ENCODE data around the gene SSB. TPM values are rescaled to one million over a fixed set of nuclear protein-coding genes. Genes with fewer than 3 reads are reported as not detected.
A peak's percentile ranks its signal among the peaks of the same experiment; 100 is the strongest.

The SSB gene
- total and polyA plus RNA-seq, 9 of the 15 experiments (the other 6 are each of a cell fraction or from before 2014, with no cell fraction given) = 317 to 849 (median 515) TPM

DNA sequence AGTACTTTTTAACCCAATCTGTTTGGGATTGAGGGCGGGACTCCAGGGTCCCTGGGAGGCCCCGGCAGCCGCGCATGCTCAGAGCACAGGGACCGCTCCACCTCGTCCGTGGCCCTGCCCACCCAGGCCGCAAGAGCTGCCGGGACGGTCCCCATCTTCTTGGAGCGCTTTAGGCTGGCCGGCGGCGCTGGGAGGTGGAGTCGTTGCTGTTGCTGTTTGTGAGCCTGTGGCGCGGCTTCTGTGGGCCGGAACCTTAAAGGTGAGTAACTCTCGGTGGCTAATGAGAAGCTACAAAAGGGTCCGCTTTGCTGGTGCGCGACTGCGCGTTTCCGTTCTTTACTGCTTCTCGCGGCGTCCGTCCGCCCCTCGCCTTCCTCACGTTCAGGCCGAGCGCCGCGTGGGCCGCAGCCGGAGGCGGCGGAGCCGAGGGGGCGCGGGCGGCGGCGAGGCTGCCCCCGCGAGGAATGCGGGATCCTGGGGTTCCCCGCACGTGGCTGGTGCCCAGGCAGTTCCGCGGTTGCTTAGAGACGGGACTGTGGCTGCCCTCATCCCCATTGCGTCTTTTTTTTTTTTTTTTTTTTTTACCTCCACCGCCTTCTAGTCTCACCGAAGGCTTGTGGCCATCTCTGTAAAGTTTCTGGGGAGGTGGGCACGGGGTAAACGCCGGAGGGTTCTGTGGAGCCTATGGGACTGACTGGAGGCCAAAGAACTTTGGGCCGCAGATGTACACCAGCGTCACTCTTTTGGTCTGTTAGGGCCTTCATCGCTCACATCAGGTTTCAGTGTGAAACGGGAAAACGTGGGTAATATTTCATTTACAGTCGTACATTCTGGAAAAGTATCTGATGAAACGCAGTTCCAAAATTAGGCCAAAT lies at the start of gene SSB (continued):
- TF ChIP-seq, protein P1, sequence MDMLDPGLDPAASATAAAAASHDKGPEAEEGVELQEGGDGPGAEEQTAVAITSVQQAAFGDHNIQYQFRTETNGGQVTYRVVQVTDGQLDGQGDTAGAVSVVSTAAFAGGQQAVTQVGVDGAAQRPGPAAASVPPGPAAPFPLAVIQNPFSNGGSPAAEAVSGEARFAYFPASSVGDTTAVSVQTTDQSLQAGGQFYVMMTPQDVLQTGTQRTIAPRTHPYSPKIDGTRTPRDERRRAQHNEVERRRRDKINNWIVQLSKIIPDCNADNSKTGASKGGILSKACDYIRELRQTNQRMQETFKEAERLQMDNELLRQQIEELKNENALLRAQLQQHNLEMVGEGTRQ (CRISPR knock-in tag; IDR thresholded peaks at IDR 0.05) = no peak
- TF ChIP-seq, protein P2, sequence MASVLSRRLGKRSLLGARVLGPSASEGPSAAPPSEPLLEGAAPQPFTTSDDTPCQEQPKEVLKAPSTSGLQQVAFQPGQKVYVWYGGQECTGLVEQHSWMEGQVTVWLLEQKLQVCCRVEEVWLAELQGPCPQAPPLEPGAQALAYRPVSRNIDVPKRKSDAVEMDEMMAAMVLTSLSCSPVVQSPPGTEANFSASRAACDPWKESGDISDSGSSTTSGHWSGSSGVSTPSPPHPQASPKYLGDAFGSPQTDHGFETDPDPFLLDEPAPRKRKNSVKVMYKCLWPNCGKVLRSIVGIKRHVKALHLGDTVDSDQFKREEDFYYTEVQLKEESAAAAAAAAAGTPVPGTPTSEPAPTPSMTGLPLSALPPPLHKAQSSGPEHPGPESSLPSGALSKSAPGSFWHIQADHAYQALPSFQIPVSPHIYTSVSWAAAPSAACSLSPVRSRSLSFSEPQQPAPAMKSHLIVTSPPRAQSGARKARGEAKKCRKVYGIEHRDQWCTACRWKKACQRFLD (CRISPR knock-in tag; IDR thresholded peaks at IDR 0.05) = peak; percentile 17; the same call in 1 of the 2 replicates
- TF ChIP-seq TAF9B (IDR thresholded peaks at IDR 0.05; ENCODE audit: partially characterized antibody) = peak; percentile 63
- peak; percentile 90 for TF ChIP-seq MTA3 (IDR thresholded peaks at IDR 0.05; ENCODE audit: borderline replicate concordance)
- TF ChIP-seq GTF2E2 (tag; IDR thresholded peaks at IDR 0.05) = peak; percentile 70; the same call in 1 of the 2 replicates
- peak; percentile 69 for TF ChIP-seq CREM (IDR thresholded peaks at IDR 0.05; ENCODE audit: low read depth)
- no peak for TF ChIP-seq ZNF146 (CRISPR knock-in tag; IDR thresholded peaks at IDR 0.05; ENCODE audit: unreplicated experiment)
- TF ChIP-seq ZNF12 (CRISPR knock-in tag; IDR thresholded peaks at IDR 0.05) = no peak
- TF ChIP-seq, protein P3, sequence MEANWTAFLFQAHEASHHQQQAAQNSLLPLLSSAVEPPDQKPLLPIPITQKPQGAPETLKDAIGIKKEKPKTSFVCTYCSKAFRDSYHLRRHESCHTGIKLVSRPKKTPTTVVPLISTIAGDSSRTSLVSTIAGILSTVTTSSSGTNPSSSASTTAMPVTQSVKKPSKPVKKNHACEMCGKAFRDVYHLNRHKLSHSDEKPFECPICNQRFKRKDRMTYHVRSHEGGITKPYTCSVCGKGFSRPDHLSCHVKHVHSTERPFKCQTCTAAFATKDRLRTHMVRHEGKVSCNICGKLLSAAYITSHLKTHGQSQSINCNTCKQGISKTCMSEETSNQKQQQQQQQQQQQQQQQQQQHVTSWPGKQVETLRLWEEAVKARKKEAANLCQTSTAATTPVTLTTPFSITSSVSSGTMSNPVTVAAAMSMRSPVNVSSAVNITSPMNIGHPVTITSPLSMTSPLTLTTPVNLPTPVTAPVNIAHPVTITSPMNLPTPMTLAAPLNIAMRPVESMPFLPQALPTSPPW (CRISPR knock-in tag; IDR thresholded peaks at IDR 0.05) = 0 out of 2 replicates have a peak, but pooled peaks have one; percentile 26
- peak; percentile 45 to 83; a peak in 2 of 4 replicates for TF ChIP-seq NONO (IDR thresholded peaks at IDR 0.05; ENCODE audit: low read depth in 2 of 2, low read length in 1 of 2)
- TF ChIP-seq NBN (IDR thresholded peaks at IDR 0.05; ENCODE audit: low read depth) = 0 out of 2 replicates have a peak, but pooled peaks have one; percentile 31
- no peak for TF ChIP-seq ZNF436 (CRISPR knock-in tag; IDR thresholded peaks at IDR 0.05)
- TF ChIP-seq ATF1 (CRISPR knock-in tag; IDR thresholded peaks at IDR 0.05) = no peak
- TF ChIP-seq ATF1 (tag; IDR thresholded peaks at IDR 0.05) = peak; percentile 58
- TF ChIP-seq, protein P4, sequence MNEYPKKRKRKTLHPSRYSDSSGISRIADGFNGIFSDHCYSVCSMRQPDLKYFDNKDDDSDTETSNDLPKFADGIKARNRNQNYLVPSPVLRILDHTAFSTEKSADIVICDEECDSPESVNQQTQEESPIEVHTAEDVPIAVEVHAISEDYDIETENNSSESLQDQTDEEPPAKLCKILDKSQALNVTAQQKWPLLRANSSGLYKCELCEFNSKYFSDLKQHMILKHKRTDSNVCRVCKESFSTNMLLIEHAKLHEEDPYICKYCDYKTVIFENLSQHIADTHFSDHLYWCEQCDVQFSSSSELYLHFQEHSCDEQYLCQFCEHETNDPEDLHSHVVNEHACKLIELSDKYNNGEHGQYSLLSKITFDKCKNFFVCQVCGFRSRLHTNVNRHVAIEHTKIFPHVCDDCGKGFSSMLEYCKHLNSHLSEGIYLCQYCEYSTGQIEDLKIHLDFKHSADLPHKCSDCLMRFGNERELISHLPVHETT (CRISPR knock-in tag; conservative IDR thresholded peaks at IDR 0.05 in 1 of 2, IDR thresholded peaks at IDR 0.05 in 1 of 2) = peak in 1 of 2 experiments; percentile 70; a peak in 1 of 4 replicates
- peak in 1 of 2 experiments; percentile 92; a peak in 2 of 4 replicates for TF ChIP-seq HDAC1 (IDR thresholded peaks at IDR 0.05)
- TF ChIP-seq, protein P5, sequence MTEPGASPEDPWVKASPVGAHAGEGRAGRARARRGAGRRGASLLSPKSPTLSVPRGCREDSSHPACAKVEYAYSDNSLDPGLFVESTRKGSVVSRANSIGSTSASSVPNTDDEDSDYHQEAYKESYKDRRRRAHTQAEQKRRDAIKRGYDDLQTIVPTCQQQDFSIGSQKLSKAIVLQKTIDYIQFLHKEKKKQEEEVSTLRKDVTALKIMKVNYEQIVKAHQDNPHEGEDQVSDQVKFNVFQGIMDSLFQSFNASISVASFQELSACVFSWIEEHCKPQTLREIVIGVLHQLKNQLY (CRISPR knock-in tag; conservative IDR thresholded peaks at IDR 0.05) = 0 out of 4 replicates have a peak, but pooled peaks of 1 of the 2 experiments have one; percentile 42
- 0 out of 2 replicates have a peak, but pooled peaks have one; percentile 41 for TF ChIP-seq NFRKB (IDR thresholded peaks at IDR 0.05; ENCODE audit: low read depth)
- TF ChIP-seq CEBPG (CRISPR knock-in tag; IDR thresholded peaks at IDR 0.05) = 0 out of 2 replicates have a peak, but pooled peaks have one; percentile 41
- no peak for TF ChIP-seq CEBPG (tag; conservative IDR thresholded peaks at IDR 0.05 in 1 of 2, IDR thresholded peaks at IDR 0.05 in 1 of 2)
- TF ChIP-seq ZFX (CRISPR knock-in tag; IDR thresholded peaks at IDR 0.05) = peak; percentile 82
